ENCODE measurements around the gene ENPP3.

- TF ChIP-seq, protein P1, sequence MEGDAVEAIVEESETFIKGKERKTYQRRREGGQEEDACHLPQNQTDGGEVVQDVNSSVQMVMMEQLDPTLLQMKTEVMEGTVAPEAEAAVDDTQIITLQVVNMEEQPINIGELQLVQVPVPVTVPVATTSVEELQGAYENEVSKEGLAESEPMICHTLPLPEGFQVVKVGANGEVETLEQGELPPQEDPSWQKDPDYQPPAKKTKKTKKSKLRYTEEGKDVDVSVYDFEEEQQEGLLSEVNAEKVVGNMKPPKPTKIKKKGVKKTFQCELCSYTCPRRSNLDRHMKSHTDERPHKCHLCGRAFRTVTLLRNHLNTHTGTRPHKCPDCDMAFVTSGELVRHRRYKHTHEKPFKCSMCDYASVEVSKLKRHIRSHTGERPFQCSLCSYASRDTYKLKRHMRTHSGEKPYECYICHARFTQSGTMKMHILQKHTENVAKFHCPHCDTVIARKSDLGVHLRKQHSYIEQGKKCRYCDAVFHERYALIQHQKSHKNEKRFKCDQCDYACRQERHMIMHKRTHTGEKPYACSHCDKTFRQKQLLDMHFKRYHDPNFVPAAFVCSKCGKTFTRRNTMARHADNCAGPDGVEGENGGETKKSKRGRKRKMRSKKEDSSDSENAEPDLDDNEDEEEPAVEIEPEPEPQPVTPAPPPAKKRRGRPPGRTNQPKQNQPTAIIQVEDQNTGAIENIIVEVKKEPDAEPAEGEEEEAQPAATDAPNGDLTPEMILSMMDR (IDR thresholded peaks at IDR 0.05) = no peak
- TF ChIP-seq EP300 (IDR thresholded peaks at IDR 0.05) = no peak
Observed at GRCh38 chr6:131683479-131683878, 46.4 kb downstream of the ENPP3 start.
